Measurements from ENCODE around the gene CAP2.
"Not testable (repeated sequence)": the region's sequence is repeated elsewhere in the genome, so short reads cannot be mapped to it uniquely, and the experiment has no call there.

CAP2 gene

GRCh38 chr6:17396256-17396655 is 2.9 kb downstream of the CAP2 start:
- no peak for DNase-seq (ENCODE audit: extremely low read depth in 1 of 2, low read depth in 1 of 2)

- DNase-seq (ENCODE audit: extremely low read depth in 1 of 2, low read depth in 1 of 2) = no peak
These were observed 4.4 kb downstream of the CAP2 start for GRCh38 chr6:17397764-17398194.

- DNase-seq (ENCODE audit: extremely low read depth in 1 of 2, low read depth in 1 of 2) = not testable (repeated sequence)
These were observed 12.0 kb downstream of the CAP2 start for GRCh38 chr6:17405181-17405943.

- DNase-seq (ENCODE audit: extremely low read depth in 1 of 2, low read depth in 1 of 2) = no peak
These were observed 12.5 kb downstream of the CAP2 start for GRCh38 chr6:17405944-17406245.

- no peak for DNase-seq (ENCODE audit: extremely low read depth in 1 of 2, low read depth in 1 of 2)
These were observed 14.7 kb downstream of the CAP2 start for GRCh38 chr6:17408081-17408480.

GRCh38 chr6:17410281-17410680 is 16.9 kb downstream of the CAP2 start:
- no peak for DNase-seq (ENCODE audit: extremely low read depth in 1 of 2, low read depth in 1 of 2)

GRCh38 chr6:17413313-17413750 is 19.9 kb downstream of the CAP2 start:
- DNase-seq (ENCODE audit: extremely low read depth in 1 of 2, low read depth in 1 of 2) = no peak

- DNase-seq (ENCODE audit: extremely low read depth in 1 of 2, low read depth in 1 of 2) = not testable (repeated sequence)
These were observed 21.0 kb downstream of the CAP2 start for GRCh38 chr6:17414395-17414794.

GRCh38 chr6:17415321-17415720 is 21.9 kb downstream of the CAP2 start:
- no peak for DNase-seq (ENCODE audit: extremely low read depth in 1 of 2, low read depth in 1 of 2)

- no peak for DNase-seq (ENCODE audit: extremely low read depth in 1 of 2, low read depth in 1 of 2)
These were observed 23.4 kb downstream of the CAP2 start for GRCh38 chr6:17416806-17417205.

- no peak for DNase-seq (ENCODE audit: extremely low read depth in 1 of 2, low read depth in 1 of 2)
These were observed 24.4 kb downstream of the CAP2 start for GRCh38 chr6:17417817-17418216.

GRCh38 chr6:17418281-17419188 is 25.1 kb downstream of the CAP2 start:
- no peak for DNase-seq (ENCODE audit: extremely low read depth in 1 of 2, low read depth in 1 of 2)

GRCh38 chr6:17419189-17419575 is 25.8 kb downstream of the CAP2 start:
- no peak for DNase-seq (ENCODE audit: extremely low read depth in 1 of 2, low read depth in 1 of 2)

- DNase-seq (ENCODE audit: extremely low read depth in 1 of 2, low read depth in 1 of 2) = no peak
These were observed 27.0 kb downstream of the CAP2 start for GRCh38 chr6:17420368-17420767.

- DNase-seq (ENCODE audit: extremely low read depth in 1 of 2, low read depth in 1 of 2) = no peak
These were observed 28.0 kb downstream of the CAP2 start for GRCh38 chr6:17421406-17421805.

- no peak for DNase-seq (ENCODE audit: extremely low read depth in 1 of 2, low read depth in 1 of 2)
These were observed 29.6 kb downstream of the CAP2 start for GRCh38 chr6:17423026-17423425.

GRCh38 chr6:17427062-17427461 is 33.7 kb downstream of the CAP2 start:
- DNase-seq (ENCODE audit: extremely low read depth in 1 of 2, low read depth in 1 of 2) = no peak

- DNase-seq (ENCODE audit: extremely low read depth in 1 of 2, low read depth in 1 of 2) = no peak
These were observed 34.2 kb downstream of the CAP2 start for GRCh38 chr6:17427617-17428016.

- not testable (repeated sequence) for DNase-seq (ENCODE audit: extremely low read depth in 1 of 2, low read depth in 1 of 2)
These were observed 35.3 kb downstream of the CAP2 start for GRCh38 chr6:17428595-17429120.

- no peak for DNase-seq (ENCODE audit: extremely low read depth in 1 of 2, low read depth in 1 of 2)
These were observed 36.1 kb downstream of the CAP2 start for GRCh38 chr6:17429383-17430061.

- no peak for DNase-seq (ENCODE audit: extremely low read depth in 1 of 2, low read depth in 1 of 2)
These were observed 38.2 kb downstream of the CAP2 start for GRCh38 chr6:17431581-17431980.

Data from activated CD8-positive, alpha-beta memory T cell treated with anti-CD3 and anti-CD28 coated beads for 1 hour (primary cell).